AG04450 (cell line): ENCODE measurements around the gene SNX1. TPM values are rescaled to one million over a fixed set of nuclear protein-coding genes. Genes with fewer than 3 reads are reported as not detected.

Source experiments
- CTCF ChIA-PET: fragments of 300-600, 350-600 bp; formaldehyde crosslinking; extraction: SDS; loops from one replicate; lab custom pipeline; 2022; ENCODE audit warnings: antibody characterized with exemption, inconsistent platforms; lab: Charles Lee
- POLR2A ChIA-PET: fragments of 350-600 bp; formaldehyde crosslinking; extraction: SDS; loops from one replicate; lab custom pipeline; 2021; ENCODE audit warnings: antibody characterized with exemption, inconsistent platforms; lab: Yijun Ruan, JAX
- DNase-seq: peaks from one replicate; pipeline ENCODE4 v3.0.0-alpha.2; 2011; ENCODE audit warnings: low read depth, low spot score
- H3K27ac ChIP-seq: one replicate; pipeline ENCODE4 v1.5.1; 2012; ENCODE audit warnings: low read depth, low read length, control low read depth
- H3K27me3 ChIP-seq: one replicate; pipeline ENCODE4 v1.6.0; 2012; ENCODE audit warnings: low read length; ENCODE audit not compliant: control insufficient read depth, insufficient read depth
- H3K4me3 ChIP-seq: 2 replicates; pipeline ENCODE4 v1.5.1; 2011; ENCODE audit warnings: mild to moderate bottlenecking, low read depth, low read length, control low read depth
- H3K9me3 ChIP-seq: 2 replicates; pipeline ENCODE4 v1.5.1; 2012; ENCODE audit warnings: low read length; ENCODE audit not compliant: control insufficient read depth, insufficient read depth
- polyA plus RNA-seq: library from polyadenylated mRNA; depleted of rRNA; stranded (reverse); fragments of >200 nt; gene quantifications from 2 replicates; pipeline ENCODE4 v1.2.3, GENCODE V29; 2011
- TF ChIP-seq, protein P1 (sequence below): IDR thresholded peaks from 2 replicates; pipeline ENCODE4 v1.5.1; 2011; ENCODE audit warnings: low read depth, low read length, control low read depth, inconsistent platforms

SNX1 gene
- polyA plus RNA-seq, 1 experiment = 77.6 TPM

GRCh38 chr15:64068133-64068532, 27.6 kb upstream of the SNX1 start:
- CTCF ChIA-PET = interaction anchor here (0.5 to 10.1 kb wide), 33 partner anchors 12 to 859 kb away, joined by 3 to 189 read pairs (median 4); partner anchors contain the start of gene DAPK2
- Histone ChIP-seq H3K27ac (no peak overlapping the region), H3K4me3 (no peak overlapping the region), H3K9me3 (no peaks in the 10 kb centered on the region), H3K27me3 (no peaks in the 10 kb centered on the region)
- no peak for DNase-seq
- POLR2A ChIA-PET = interaction anchor here (1.0 kb wide), 1 partner anchor 316 kb away, joined by 3 read pairs; no protein-coding TSS in a partner anchor
- TF ChIP-seq, protein P1, sequence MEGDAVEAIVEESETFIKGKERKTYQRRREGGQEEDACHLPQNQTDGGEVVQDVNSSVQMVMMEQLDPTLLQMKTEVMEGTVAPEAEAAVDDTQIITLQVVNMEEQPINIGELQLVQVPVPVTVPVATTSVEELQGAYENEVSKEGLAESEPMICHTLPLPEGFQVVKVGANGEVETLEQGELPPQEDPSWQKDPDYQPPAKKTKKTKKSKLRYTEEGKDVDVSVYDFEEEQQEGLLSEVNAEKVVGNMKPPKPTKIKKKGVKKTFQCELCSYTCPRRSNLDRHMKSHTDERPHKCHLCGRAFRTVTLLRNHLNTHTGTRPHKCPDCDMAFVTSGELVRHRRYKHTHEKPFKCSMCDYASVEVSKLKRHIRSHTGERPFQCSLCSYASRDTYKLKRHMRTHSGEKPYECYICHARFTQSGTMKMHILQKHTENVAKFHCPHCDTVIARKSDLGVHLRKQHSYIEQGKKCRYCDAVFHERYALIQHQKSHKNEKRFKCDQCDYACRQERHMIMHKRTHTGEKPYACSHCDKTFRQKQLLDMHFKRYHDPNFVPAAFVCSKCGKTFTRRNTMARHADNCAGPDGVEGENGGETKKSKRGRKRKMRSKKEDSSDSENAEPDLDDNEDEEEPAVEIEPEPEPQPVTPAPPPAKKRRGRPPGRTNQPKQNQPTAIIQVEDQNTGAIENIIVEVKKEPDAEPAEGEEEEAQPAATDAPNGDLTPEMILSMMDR = no peak

DNA sequence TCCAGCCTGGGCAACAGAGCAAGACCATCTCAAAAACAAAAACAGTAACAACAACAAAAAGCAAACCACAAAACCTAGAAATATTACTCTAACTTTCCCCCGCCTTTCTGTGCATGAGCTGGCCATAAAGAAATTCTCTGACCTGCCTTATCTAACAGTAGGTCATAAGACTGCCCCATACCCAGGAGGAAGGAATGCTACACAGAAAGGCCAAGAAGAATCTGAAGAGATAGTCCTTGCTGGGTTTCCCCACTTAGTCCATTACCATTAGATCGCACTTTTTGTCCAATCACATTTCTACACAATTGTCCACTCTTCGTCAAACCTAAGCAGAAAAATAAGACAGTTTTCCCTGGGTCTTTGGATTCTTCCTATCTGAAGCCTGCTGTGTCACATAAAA, 25.7 kb upstream of the SNX1 start:
- no peaks in the 10 kb centered on the region for H3K27me3 ChIP-seq
- no peak overlapping the region for H3K27ac ChIP-seq
- H3K9me3 ChIP-seq = no peaks in the 10 kb centered on the region
- no peak for DNase-seq
- CTCF ChIA-PET = interaction anchor here (1.3 to 10.1 kb wide), 3 partner anchors 24 to 460 kb away, joined by 3 to 189 read pairs (median 51); partner anchors contain the start of gene DAPK2
- POLR2A ChIA-PET = interaction anchor here (0.7 kb wide), 1 partner anchor 178 kb away, joined by 3 read pairs; no protein-coding TSS in a partner anchor
- TF ChIP-seq, protein P1 = no peak
- no peak overlapping the region for H3K4me3 ChIP-seq

GRCh38 chr15:64070965-64071851, 24.6 kb upstream of the SNX1 start:
- H3K27ac ChIP-seq = peak overlapping the region; percentile 0
- H3K27me3 ChIP-seq = no peaks in the 10 kb centered on the region
- no peak overlapping the region for H3K4me3 ChIP-seq
- H3K9me3 ChIP-seq = no peaks in the 10 kb centered on the region
- CTCF ChIA-PET = interaction anchor here (0.7 to 10.1 kb wide), 4 partner anchors 31 to 461 kb away, joined by 3 to 189 read pairs (median 28); no protein-coding TSS in a partner anchor
- peak; percentile 39 for DNase-seq
- TF ChIP-seq, protein P1 = no peak
- POLR2A ChIA-PET = interaction anchor here (0.5 to 1.0 kb wide), 4 partner anchors 15 to 179 kb away, joined by 3 to 4 read pairs (median 3); no protein-coding TSS in a partner anchor

GRCh38 chr15:64071931-64072765, 23.6 kb upstream of the SNX1 start:
- Histone ChIP-seq H3K4me3 (no peak overlapping the region), H3K9me3 (no peaks in the 10 kb centered on the region), H3K27ac (peak overlapping the region; percentile 0), H3K27me3 (no peaks in the 10 kb centered on the region)
- no peak for DNase-seq
- TF ChIP-seq, protein P1 = no peak
- ChIA-PET POLR2A (interaction anchor here (0.5 to 1.0 kb wide), 3 partner anchors 21 to 81 kb away, joined by 3 to 4 read pairs (median 4); partner anchors contain the start of gene CIAO2A), CTCF (interaction anchor here (0.7 to 10.1 kb wide), 4 partner anchors 30 to 462 kb away, joined by 3 to 189 read pairs (median 28); no protein-coding TSS in a partner anchor)
